Medulla oblongata (tissue), 1 donor: ENCODE results near the gene MEMO1.
"Not testable (repeated sequence)": the region's sequence is repeated elsewhere in the genome, so short reads cannot be mapped to it uniquely, and the experiment has no call there.

Source experiments
- DNase-seq: peaks from one replicate; pipeline ENCODE4 v3.0.0-alpha.2; 2015; ENCODE audit errors: extremely low spot score

Gene MEMO1

GRCh38 chr2:31998731-31999383 is 12.0 kb downstream of the MEMO1 start:
- DNase-seq = no peak

DNA sequence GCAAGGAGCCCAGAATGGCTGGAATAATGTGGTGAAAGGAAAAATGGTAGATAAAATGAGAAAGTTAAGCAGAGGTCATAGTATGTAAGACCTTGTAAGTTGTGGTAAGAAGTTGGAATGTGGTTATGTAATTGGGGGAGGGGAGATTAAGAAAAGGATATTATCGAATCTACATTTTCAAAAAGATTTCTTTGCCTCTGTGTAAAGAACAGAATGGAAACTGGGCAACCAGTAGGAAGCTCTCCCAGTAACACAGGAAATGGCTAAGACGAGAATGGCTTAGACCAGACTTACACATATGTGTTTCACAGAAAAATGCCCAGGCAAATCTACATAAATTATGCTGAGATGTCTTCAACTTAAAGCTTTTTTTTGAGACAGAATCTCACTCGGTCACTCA is 13.2 kb downstream of the MEMO1 start:
- no peak for DNase-seq

DNA sequence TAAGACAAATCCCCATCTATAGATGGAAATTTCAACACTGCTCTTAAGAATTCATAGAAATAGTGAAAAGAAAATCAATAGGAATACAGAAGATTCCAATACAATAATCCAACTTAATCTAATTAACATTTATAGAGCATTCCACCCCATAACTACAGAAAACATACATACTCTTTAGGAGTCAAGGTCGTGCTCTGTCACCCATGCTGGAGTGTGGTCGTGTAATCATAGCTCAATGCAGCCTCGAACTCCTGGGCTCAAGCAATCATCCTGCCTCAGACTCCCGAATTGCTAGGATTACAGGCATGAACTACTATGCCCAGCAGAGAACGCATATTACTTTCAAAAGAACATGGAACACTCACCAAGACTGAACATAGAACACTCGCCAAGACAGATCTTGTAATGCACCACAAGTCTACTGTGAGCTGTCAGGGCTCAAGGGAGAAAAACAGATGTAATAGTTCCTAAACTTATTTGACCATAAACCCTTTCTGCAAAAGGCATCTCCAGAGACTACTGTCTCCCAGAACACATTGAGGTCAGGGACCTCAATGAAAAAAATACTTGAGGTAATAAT is 14.1 kb downstream of the MEMO1 start:
- no peak for DNase-seq

GRCh38 chr2:31992934-31993333 is 17.9 kb downstream of the MEMO1 start:
- DNase-seq = no peak

DNA sequence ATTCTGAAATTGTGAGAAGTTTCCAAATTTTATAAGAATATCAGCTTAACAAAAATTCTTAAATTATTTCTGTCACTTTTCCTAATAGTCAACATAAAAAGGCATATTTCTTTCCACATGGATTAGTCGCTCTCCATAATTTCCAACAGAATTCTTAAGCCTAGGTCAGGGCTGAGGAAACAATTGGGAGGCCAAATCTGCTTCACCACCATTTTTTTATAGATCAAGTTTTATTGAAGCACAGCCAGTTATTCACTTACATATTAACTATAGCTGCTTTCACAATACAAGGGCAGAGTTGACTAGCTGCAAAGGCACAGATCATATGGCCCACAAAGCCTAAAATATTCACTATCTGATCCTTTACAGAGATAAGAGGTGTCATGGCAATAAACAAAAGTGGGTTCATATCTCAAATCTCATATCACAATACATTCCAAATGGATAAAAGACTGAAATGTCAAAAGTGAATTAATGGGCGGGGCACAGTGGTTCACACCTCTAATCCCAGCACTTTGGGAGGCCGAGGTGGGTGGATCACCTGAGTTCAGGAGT is 18.7 kb downstream of the MEMO1 start:
- no peak for DNase-seq

- DNase-seq = no peak
Observed at GRCh38 chr2:31989946-31990345, 20.9 kb downstream of the MEMO1 start.

- no peak for DNase-seq
Observed at GRCh38 chr2:31987454-31988220, 23.2 kb downstream of the MEMO1 start.

DNA sequence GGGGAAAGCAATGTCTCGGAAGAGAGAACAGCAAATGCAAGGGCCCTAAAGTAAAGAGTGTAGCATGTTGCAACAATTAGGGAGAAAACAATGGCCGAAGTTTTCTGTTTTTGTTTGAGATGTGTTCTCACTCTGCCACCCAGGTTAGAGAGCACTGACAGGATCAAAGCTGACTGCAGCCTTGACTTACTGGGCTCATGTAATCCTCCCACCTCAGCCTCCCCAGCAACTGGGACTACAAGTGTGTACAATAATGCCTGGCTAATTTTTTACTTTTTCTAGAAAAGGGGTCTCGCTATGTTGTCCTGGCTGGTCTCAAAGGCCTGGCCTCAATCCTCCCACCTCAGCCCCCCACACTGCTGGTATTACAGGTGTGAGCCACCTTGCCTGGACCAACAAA is 23.9 kb downstream of the MEMO1 start:
- no peak for DNase-seq

GRCh38 chr2:31983762-31984467 is 26.9 kb downstream of the MEMO1 start:
- DNase-seq = no peak

GRCh38 chr2:31980674-31981356 is 30.0 kb downstream of the MEMO1 start:
- DNase-seq = peak; percentile 33

DNA sequence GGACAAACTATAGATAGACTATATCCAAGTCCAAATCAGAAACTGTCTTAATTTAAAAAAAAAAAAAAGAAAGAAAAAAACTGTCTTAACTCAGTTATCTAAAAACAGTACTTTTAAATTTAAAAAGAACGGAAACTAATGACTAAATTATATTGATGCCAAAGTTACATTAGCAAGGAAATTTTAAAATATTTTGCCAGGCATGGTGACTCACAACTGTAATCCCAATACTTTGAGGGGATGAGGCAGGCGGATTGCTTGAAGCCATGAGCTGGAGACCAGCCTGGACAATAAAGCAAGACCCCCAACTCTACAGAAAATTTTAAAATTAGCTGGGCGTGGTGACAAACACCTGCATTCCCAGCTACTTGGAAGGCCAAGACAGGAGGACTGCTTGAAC is 30.9 kb downstream of the MEMO1 start:
- no peak for DNase-seq

- no peak for DNase-seq
Observed at GRCh38 chr2:31979018-31979417, 31.8 kb downstream of the MEMO1 start.

- DNase-seq = no peak
Observed at GRCh38 chr2:31978436-31978835, 32.4 kb downstream of the MEMO1 start.

- no peak for DNase-seq
Observed at GRCh38 chr2:31973665-31974064, 37.1 kb downstream of the MEMO1 start.

- no peak for DNase-seq
Observed at GRCh38 chr2:31972059-31972458, 38.7 kb downstream of the MEMO1 start.

DNA sequence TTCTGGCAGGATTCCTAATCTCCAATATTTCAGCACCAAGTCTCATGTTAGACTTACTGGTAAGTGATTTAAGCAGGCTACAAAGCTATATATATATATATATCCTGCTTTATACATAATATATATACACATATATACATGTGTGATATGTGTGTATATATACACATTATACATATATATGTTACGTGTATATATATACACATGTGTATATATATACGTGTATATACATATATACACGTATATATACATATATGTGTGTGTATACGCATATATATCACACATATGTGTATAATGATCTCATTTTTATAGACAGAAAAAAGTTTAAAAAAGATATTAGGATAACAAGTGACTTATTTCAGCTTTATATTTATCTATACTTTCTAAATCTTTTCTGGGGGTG is 41.6 kb downstream of the MEMO1 start:
- no peak for DNase-seq

GRCh38 chr2:31967790-31968189 is 43.0 kb downstream of the MEMO1 start:
- no peak for DNase-seq

GRCh38 chr2:31966402-31966801 is 44.4 kb downstream of the MEMO1 start:
- not testable (repeated sequence) for DNase-seq

GRCh38 chr2:31965094-31965493 is 45.7 kb downstream of the MEMO1 start:
- no peak for DNase-seq

DNA sequence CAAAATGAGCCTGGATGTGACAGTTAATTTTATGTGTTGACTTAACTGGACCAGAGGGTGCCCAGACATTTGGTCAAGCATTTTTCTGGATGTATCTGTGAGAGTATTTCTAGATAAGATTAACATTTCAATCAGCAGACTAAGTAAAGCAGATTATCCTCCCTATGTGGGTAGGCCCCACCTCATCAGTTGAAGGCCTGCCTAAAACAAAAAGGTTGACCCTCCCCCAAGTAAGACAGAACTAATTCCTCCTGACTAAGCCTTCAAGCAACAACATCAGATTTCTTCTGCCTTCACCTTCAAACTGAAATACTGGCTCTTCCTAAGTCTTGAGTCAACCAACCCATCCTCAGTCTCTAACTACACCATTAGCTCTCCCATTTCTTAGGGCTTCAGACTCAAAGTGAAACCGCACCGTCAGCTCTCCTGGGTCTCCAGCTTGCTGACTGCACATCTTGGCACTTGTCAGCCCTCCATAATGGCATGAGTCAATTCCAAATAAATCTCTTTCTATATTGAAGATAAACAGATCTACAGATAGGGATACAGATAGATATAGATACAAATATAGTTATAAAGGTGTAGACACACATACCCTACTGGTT is 47.9 kb downstream of the MEMO1 start:
- DNase-seq = no peak

- no peak for DNase-seq
Observed at GRCh38 chr2:31958140-31958717, 52.6 kb downstream of the MEMO1 start.
